ENCODE results near the gene NMT2. TPM values are rescaled to one million over a fixed set of nuclear protein-coding genes. Genes with fewer than 3 reads are reported as not detected.
"Not testable (repeated sequence)": the region's sequence is repeated elsewhere in the genome, so short reads cannot be mapped to it uniquely, and the experiment has no call there.

Gene NMT2
- total RNA-seq, 1 experiment from 2014 or later: 14.3 TPM

DNA sequence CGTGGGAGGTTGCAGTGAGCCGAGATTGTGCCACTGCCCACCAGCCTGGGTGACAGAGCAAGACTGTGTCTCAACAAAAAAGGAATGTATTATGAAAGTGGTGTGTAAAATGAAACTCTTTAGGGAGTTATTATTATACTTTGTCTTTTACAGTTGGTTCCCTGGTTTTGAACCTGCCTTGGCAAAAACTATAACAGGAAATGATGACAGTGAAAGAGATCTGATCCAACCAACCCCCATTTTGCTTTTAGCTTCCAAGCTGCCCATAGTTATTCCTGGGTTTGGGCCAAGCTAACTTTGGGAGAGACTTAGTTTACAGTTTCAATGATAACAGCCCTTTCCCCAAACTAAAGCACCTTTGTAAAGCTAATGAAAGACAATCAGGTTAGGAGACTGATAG is 34.1 kb upstream of the NMT2 start:
- H3K4me1 ChIP-seq (ENCODE audit: control insufficient read depth, insufficient read depth, low read length): peaks cover 22% of the 10 kb centered on the region

GRCh38 chr10:15202301-15202621 is 33.8 kb upstream of the NMT2 start:
- POLR2A ChIA-PET: interaction anchor here (0.6 kb wide), 1 partner anchor 21 kb away, joined by 5 read pairs; no protein-coding TSS in a partner anchor
- H3K4me3 ChIP-seq (ENCODE audit: low read depth in 2 of 2, low read length in 2 of 2); ATAC-seq; H3K36me3 ChIP-seq (ENCODE audit: control insufficient read depth, insufficient read depth, low read length); DNase-seq (ENCODE audit: low read depth, low spot score); in situ Hi-C loops (cut with HindIII; ENCODE audit: low pct_unique_long_range_greater_than_20kb, low sequenced_read_pairs); BruUV-seq (replicated peaks); H3K27me3 ChIP-seq (ENCODE audit: control insufficient read depth, insufficient read depth, low read length); H3K9me3 ChIP-seq (ENCODE audit: control insufficient read depth, insufficient read depth, low read depth, low read length); intact Hi-C loops (cut with micrococcal nuclease; ENCODE audit: unreplicated experiment); CTCF ChIA-PET: not testable (repeated sequence)
- peaks cover 22% of the 10 kb centered on the region for H3K4me1 ChIP-seq (ENCODE audit: control insufficient read depth, insufficient read depth, low read length)
- peak overlapping the region; percentile 77 for H3K27ac ChIP-seq (ENCODE audit: low read length)

More for the DNA sequence above, 34.1 kb upstream of the NMT2 start:
- TF ChIP-seq SIN3A (IDR thresholded peaks at IDR 0.05; ENCODE audit: borderline replicate concordance, insufficient read depth, low read depth, low read length) (no peak), POLR2AphosphoS5 (IDR thresholded peaks at IDR 0.05; ENCODE audit: low read depth, low read length) (no peak), CTCF (IDR thresholded peaks at IDR 0.05) (no peak), TCF7L2 (IDR thresholded peaks at IDR 0.05; ENCODE audit: low read depth, low read length) (no peak)
- TF ChIP-seq, protein P1, sequence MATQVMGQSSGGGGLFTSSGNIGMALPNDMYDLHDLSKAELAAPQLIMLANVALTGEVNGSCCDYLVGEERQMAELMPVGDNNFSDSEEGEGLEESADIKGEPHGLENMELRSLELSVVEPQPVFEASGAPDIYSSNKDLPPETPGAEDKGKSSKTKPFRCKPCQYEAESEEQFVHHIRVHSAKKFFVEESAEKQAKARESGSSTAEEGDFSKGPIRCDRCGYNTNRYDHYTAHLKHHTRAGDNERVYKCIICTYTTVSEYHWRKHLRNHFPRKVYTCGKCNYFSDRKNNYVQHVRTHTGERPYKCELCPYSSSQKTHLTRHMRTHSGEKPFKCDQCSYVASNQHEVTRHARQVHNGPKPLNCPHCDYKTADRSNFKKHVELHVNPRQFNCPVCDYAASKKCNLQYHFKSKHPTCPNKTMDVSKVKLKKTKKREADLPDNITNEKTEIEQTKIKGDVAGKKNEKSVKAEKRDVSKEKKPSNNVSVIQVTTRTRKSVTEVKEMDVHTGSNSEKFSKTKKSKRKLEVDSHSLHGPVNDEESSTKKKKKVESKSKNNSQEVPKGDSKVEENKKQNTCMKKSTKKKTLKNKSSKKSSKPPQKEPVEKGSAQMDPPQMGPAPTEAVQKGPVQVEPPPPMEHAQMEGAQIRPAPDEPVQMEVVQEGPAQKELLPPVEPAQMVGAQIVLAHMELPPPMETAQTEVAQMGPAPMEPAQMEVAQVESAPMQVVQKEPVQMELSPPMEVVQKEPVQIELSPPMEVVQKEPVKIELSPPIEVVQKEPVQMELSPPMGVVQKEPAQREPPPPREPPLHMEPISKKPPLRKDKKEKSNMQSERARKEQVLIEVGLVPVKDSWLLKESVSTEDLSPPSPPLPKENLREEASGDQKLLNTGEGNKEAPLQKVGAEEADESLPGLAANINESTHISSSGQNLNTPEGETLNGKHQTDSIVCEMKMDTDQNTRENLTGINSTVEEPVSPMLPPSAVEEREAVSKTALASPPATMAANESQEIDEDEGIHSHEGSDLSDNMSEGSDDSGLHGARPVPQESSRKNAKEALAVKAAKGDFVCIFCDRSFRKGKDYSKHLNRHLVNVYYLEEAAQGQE (IDR thresholded peaks at IDR 0.05; ENCODE audit: insufficient read depth in 1 of 2, low read depth in 2 of 2, low read length in 1 of 2): no peak
- H3K9me3 ChIP-seq (ENCODE audit: control insufficient read depth, insufficient read depth, low read depth, low read length): no peaks in the 10 kb centered on the region
- no peak overlapping the region for H3K4me3 ChIP-seq (ENCODE audit: low read depth in 2 of 2, low read length in 2 of 2)
- CTCF ChIA-PET: no interaction called here
- no peaks in the 10 kb centered on the region for H3K36me3 ChIP-seq (ENCODE audit: control insufficient read depth, insufficient read depth, low read length)
- no peak for DNase-seq (ENCODE audit: low read depth, low spot score)
- BruUV-seq (replicated peaks): no TSS peak
- in situ Hi-C loops (cut with HindIII; ENCODE audit: low pct_unique_long_range_greater_than_20kb, low sequenced_read_pairs): no loop called here
- H3K27ac ChIP-seq (ENCODE audit: low read length): peak overlapping the region; percentile 51; the same call in 1 of the 2 replicates
- H3K27me3 ChIP-seq (ENCODE audit: control insufficient read depth, insufficient read depth, low read length): no peaks in the 10 kb centered on the region
- intact Hi-C loops (cut with micrococcal nuclease; ENCODE audit: unreplicated experiment): no loop called here
- no peak for ATAC-seq
- POLR2A ChIA-PET: no interaction called here

DNA sequence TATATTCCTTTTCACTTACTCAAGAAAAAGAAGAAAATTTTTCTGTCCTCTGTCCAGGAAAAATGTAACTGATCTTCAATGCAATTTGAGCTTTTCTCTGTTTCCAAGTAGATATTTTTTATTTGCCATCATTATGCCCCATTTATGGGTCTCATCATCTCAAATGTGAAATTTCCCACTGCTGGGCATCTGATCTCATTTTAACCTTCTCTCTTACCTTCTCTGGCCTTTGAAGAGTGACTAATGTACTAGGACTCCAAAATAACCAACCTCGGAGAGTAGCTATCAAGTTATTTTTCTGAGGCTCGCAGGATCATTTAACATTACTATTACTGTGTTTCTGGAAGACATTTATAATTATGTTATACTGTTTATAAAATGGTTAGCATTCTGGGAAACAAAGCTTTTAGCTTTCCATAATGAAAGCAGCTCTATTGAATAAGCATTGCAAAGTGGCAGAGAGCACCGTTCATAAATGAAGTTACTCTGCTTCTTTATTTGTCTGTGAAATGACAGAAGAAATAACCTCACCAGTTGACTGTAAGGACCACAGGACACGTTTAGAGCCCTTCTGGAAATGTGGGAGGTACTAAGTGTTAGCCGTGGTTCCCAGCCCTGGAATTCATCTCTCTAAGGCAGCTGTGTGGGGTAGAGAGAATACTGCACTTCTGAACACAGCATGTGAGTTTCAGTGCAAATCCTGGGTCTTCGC is 33.3 kb upstream of the NMT2 start:
- H3K36me3 ChIP-seq (ENCODE audit: control insufficient read depth, insufficient read depth, low read length): no peaks in the 10 kb centered on the region
- ChIA-PET CTCF (no interaction called here), POLR2A (interaction anchor here (0.6 kb wide), 1 partner anchor 22 kb away, joined by 5 read pairs; no protein-coding TSS in a partner anchor)
- TF ChIP-seq, protein P1 (IDR thresholded peaks at IDR 0.05; ENCODE audit: insufficient read depth in 1 of 2, low read depth in 2 of 2, low read length in 1 of 2): no peak
- 0 out of 2 replicates have a peak, but pooled peaks have one; percentile 36 for TF ChIP-seq TCF7L2 (IDR thresholded peaks at IDR 0.05; ENCODE audit: low read depth, low read length)
- ATAC-seq (no peak), DNase-seq (ENCODE audit: low read depth, low spot score) (no peak)
- no peak overlapping the region for H3K4me3 ChIP-seq (ENCODE audit: low read depth in 2 of 2, low read length in 2 of 2)
- peaks cover 22% of the 10 kb centered on the region for H3K4me1 ChIP-seq (ENCODE audit: control insufficient read depth, insufficient read depth, low read length)
- intact Hi-C loops (cut with micrococcal nuclease; ENCODE audit: unreplicated experiment): no loop called here
- H3K27ac ChIP-seq (ENCODE audit: low read length): peak overlapping the region; percentile 77
- H3K27me3 ChIP-seq (ENCODE audit: control insufficient read depth, insufficient read depth, low read length): no peaks in the 10 kb centered on the region
- in situ Hi-C loops (cut with HindIII; ENCODE audit: low pct_unique_long_range_greater_than_20kb, low sequenced_read_pairs): no loop called here
- H3K9me3 ChIP-seq (ENCODE audit: control insufficient read depth, insufficient read depth, low read depth, low read length): no peaks in the 10 kb centered on the region
- no TSS peak for BruUV-seq (replicated peaks)

All from Panc1 (cell line).